ENCODE measurements around the gene STAC3.

DNA sequence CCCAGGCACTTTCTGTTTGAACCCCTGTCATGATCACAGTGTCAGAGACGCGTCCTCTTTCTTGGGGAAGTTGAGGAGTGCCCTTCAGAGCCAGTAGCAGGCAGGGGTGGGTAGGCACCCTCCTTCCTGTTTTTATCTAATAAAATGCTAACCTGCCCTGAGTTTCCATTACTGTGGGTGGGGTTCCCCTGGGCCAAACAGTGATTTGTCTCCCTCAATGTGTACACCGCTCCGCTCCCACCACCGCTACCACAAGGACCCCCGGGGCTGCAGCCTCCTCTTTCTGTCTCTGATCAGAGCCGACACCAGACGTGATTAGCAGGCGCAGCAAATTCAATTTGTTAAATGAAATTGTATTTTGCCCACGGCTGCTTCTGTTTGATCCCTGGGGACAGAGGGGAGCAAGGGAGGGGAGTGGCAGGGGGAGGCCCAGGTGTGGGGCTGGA, 16.4 kb downstream of the STAC3 start:
- TF ChIP-seq, protein P1, sequence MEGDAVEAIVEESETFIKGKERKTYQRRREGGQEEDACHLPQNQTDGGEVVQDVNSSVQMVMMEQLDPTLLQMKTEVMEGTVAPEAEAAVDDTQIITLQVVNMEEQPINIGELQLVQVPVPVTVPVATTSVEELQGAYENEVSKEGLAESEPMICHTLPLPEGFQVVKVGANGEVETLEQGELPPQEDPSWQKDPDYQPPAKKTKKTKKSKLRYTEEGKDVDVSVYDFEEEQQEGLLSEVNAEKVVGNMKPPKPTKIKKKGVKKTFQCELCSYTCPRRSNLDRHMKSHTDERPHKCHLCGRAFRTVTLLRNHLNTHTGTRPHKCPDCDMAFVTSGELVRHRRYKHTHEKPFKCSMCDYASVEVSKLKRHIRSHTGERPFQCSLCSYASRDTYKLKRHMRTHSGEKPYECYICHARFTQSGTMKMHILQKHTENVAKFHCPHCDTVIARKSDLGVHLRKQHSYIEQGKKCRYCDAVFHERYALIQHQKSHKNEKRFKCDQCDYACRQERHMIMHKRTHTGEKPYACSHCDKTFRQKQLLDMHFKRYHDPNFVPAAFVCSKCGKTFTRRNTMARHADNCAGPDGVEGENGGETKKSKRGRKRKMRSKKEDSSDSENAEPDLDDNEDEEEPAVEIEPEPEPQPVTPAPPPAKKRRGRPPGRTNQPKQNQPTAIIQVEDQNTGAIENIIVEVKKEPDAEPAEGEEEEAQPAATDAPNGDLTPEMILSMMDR (IDR thresholded peaks at IDR 0.05; ENCODE audit: insufficient read depth, low read depth, low read length), result no peak
- TF ChIP-seq EZH2 (IDR thresholded peaks at IDR 0.05; ENCODE audit: insufficient read depth, low read length), result no peak

All from astrocyte (in vitro differentiated cells and primary cell).